HFF-Myc (cell line): ENCODE results near the gene CDH3.
A peak's percentile ranks its signal among the peaks of the same experiment; 100 is the strongest.

Source experiments
- DNase-seq: peaks from one replicate; pipeline ENCODE4 v3.0.0-alpha.2; 2011; ENCODE audit warnings: low read depth; ENCODE audit errors: extremely low read depth
- H3K4me3 ChIP-seq: replicated peaks from 2 replicates; pipeline ENCODE4 v1.5.1; 2011; ENCODE audit warnings: low read depth, mild to moderate bottlenecking, control low read depth, low read length
- CTCF ChIP-seq: IDR thresholded peaks from 2 replicates; pipeline ENCODE4 v1.5.1; 2012; ENCODE audit warnings: mild to moderate bottlenecking, low read depth, low read length, control low read depth; ENCODE audit errors: missing control alignments

Gene CDH3

GRCh38 chr16:68696514-68696913 is 51.4 kb downstream of the CDH3 start:
- no peak overlapping the region for H3K4me3 ChIP-seq
- DNase-seq, result no peak
- no peak for TF ChIP-seq CTCF

GRCh38 chr16:68698091-68698490 is 53.0 kb downstream of the CDH3 start:
- no peak for TF ChIP-seq CTCF
- H3K4me3 ChIP-seq, result no peak overlapping the region
- DNase-seq, result no peak

- H3K4me3 ChIP-seq, result no peak overlapping the region
- no peak for DNase-seq
- no peak for TF ChIP-seq CTCF
Measured at GRCh38 chr16:68700120-68700519, 55.0 kb downstream of the CDH3 start.

GRCh38 chr16:68700831-68701230 is 55.7 kb downstream of the CDH3 start:
- DNase-seq, result no peak
- H3K4me3 ChIP-seq, result no peak overlapping the region
- TF ChIP-seq CTCF, result no peak

- no peak overlapping the region for H3K4me3 ChIP-seq
- peak; percentile 39 for DNase-seq
- peak; percentile 83 for TF ChIP-seq CTCF
Measured at GRCh38 chr16:68704232-68704867, 59.2 kb downstream of the CDH3 start.

- no peak overlapping the region for H3K4me3 ChIP-seq
- no peak for TF ChIP-seq CTCF
- no peak for DNase-seq
Measured at GRCh38 chr16:68707340-68708152, 62.4 kb downstream of the CDH3 start.
